ENCODE measurements around the gene TMEM19.

DNA sequence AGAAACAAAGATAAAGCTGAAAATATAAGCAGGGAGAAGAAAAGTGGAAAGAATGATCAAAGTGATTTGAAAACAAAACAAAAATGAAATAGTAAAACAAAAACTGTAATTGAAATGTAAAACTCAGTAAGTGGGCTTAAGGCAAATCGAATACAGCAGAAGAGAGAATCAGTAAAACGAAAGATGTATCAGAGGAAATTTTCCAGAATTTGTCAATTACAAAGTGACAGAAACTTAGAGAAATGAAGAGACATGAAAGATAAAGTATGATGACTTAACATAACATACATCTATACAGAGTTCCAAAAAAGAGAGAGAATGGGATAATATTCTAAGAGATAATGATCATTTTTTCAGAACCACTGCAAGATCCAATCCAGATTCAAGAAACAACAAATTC is 32.7 kb upstream of the TMEM19 start:
- TF ChIP-seq POLR2A (IDR thresholded peaks at IDR 0.05; ENCODE audit: borderline replicate concordance, extremely low read depth, insufficient read depth, insufficient read length) (no peak), POLR2AphosphoS5 (IDR thresholded peaks at IDR 0.05; ENCODE audit: low read depth, low read length) (no peak), EZH2 (IDR thresholded peaks at IDR 0.05) (no peak)
- TF ChIP-seq, protein P1, sequence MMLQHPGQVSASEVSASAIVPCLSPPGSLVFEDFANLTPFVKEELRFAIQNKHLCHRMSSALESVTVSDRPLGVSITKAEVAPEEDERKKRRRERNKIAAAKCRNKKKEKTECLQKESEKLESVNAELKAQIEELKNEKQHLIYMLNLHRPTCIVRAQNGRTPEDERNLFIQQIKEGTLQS (IDR thresholded peaks at IDR 0.05) = no peak
- TF ChIP-seq, protein P2, sequence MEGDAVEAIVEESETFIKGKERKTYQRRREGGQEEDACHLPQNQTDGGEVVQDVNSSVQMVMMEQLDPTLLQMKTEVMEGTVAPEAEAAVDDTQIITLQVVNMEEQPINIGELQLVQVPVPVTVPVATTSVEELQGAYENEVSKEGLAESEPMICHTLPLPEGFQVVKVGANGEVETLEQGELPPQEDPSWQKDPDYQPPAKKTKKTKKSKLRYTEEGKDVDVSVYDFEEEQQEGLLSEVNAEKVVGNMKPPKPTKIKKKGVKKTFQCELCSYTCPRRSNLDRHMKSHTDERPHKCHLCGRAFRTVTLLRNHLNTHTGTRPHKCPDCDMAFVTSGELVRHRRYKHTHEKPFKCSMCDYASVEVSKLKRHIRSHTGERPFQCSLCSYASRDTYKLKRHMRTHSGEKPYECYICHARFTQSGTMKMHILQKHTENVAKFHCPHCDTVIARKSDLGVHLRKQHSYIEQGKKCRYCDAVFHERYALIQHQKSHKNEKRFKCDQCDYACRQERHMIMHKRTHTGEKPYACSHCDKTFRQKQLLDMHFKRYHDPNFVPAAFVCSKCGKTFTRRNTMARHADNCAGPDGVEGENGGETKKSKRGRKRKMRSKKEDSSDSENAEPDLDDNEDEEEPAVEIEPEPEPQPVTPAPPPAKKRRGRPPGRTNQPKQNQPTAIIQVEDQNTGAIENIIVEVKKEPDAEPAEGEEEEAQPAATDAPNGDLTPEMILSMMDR (IDR thresholded peaks at IDR 0.05 in 2 of 3, conservative IDR thresholded peaks at IDR 0.05 in 1 of 3; ENCODE audit: borderline replicate concordance in 1 of 3, insufficient read depth in 1 of 3, low read depth in 2 of 3, low read length in 2 of 3) = no peak
- TF ChIP-seq, protein P3, sequence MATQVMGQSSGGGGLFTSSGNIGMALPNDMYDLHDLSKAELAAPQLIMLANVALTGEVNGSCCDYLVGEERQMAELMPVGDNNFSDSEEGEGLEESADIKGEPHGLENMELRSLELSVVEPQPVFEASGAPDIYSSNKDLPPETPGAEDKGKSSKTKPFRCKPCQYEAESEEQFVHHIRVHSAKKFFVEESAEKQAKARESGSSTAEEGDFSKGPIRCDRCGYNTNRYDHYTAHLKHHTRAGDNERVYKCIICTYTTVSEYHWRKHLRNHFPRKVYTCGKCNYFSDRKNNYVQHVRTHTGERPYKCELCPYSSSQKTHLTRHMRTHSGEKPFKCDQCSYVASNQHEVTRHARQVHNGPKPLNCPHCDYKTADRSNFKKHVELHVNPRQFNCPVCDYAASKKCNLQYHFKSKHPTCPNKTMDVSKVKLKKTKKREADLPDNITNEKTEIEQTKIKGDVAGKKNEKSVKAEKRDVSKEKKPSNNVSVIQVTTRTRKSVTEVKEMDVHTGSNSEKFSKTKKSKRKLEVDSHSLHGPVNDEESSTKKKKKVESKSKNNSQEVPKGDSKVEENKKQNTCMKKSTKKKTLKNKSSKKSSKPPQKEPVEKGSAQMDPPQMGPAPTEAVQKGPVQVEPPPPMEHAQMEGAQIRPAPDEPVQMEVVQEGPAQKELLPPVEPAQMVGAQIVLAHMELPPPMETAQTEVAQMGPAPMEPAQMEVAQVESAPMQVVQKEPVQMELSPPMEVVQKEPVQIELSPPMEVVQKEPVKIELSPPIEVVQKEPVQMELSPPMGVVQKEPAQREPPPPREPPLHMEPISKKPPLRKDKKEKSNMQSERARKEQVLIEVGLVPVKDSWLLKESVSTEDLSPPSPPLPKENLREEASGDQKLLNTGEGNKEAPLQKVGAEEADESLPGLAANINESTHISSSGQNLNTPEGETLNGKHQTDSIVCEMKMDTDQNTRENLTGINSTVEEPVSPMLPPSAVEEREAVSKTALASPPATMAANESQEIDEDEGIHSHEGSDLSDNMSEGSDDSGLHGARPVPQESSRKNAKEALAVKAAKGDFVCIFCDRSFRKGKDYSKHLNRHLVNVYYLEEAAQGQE (IDR thresholded peaks at IDR 0.05; ENCODE audit: low read depth) = no peak
